Glomerular endothelial cell (primary cell): ENCODE data around the gene TNFAIP3. TPM values are rescaled to one million over a fixed set of nuclear protein-coding genes. Genes with fewer than 3 reads are reported as not detected.

Experiments
- DNase-seq: peaks from one replicate; pipeline ENCODE4 v3.0.0-alpha.2; 2011; ENCODE audit warnings: low read depth, low spot score; ENCODE audit errors: extremely low read depth
- total RNA-seq: library from RNA; depleted of rRNA; stranded (reverse); fragments of >200 nt; gene quantifications from 2 replicates; pipeline ENCODE4 v1.2.3, GENCODE V29; 2015

The TNFAIP3 gene
- total RNA-seq, 1 donor from 2014 or later = 31.2 TPM

DNA sequence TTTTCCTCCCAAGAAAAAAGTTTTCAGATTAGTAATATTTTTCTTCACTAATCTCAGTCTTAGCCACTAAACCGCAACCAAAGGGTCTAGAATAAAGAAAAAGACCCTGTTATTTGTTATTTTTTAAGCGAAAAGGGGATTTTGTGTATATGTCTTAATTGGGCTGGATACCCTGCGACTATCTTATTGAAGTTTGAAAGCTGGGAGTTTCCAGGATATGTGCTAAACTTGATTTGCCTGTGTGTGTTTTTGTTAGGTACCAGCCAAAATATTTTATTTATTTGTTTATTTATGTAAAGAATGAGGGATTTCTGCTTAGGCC, 52.4 kb downstream of the TNFAIP3 start:
- no peak for DNase-seq

DNA sequence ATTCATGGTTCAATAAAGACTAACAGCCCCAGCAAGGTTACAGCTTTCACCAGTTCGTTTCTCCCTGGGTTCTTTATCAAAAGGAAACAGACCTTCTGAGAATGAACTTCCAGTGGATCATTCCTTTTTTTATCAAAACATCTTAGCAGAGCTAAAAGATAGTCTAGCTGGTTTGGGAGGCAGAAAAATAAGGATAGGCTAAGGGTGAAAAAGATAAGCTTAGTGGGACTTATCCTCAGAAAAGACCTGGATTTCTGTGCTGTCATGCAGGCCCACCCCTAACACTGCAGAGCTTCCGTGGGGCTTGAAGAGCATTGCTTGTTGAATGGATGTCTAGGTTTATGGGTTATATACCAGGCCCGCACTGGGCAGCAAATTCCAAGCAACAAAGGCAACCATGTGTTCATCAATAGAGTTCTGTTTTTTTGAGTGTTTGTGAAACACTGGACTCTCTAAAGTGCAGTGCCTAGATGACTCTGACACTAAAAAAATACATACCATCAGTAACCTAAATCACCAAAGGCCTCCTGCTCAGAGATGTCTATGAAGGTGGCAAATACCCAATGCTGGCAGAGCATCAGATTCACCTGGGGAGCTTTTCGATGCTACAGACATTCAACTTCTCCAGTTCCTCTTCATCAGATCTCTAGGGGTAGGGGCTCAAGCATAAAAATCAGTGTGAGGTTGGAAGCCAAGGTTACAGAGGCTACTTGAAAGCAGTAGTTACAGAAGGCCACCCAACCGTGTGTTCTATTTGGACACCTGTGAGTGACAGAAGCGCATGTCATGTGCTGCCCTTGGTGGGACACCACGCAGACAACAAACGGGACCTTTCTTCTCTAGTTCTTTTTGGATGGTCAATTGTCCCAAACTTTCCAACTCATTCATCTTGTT, 53.0 kb downstream of the TNFAIP3 start:
- no peak for DNase-seq

DNA sequence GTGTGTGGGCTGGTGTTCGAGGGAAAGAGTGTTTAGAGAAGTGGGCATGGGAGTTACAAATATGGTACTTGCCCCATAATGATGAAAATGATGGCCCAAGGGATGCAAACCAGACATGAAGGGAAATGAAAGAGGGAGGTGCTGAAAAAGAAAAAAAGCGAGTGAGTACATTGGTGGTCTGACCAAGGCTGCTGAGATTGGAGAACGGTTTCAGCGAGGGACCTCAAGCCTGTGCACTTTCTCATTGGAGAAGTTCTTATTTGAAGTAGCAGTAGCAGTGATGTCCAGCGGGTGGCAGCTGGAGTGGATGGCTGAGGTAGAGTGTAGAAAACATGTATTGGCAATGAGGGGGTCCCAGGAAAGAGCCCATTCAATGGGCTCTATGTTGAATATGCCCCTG, 54.8 kb downstream of the TNFAIP3 start:
- no peak for DNase-seq

DNA sequence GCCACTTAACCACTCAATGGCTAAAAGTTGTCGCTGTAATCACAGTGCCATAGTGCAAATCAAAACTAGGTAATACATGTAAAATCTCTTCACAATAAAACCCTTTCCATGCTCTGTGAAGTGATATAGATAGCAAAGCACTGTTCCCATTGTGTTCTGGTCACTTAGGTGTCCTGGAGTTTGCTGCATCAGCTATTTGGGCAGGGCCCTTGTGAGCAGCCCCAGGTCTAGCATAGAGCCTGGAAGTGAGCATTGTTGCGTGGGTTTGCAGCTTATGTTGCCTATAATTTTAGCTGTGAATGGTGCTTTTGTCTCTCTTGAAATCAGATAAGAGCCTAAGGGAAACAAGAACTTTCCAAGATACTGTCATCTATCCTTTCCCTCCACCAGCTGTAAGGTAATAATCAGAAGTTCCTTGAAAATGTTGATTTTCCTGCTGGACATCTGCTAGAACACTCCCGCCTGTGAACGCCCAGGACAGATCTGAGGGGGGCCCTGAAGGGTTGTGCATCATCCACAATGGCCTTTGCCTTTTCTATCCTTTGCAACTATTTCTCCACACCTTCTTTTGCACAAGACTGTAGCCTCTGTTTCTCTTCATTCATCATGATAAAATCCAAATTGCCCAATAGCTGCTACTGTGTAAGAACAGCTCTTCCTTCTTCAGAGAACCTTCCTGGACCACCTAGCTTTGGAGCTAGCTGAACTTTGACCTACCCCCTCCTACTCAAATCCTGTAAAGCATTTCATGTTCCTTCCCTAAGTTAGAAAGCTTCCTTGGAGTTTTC, 57.0 kb downstream of the TNFAIP3 start:
- DNase-seq = no peak

DNA sequence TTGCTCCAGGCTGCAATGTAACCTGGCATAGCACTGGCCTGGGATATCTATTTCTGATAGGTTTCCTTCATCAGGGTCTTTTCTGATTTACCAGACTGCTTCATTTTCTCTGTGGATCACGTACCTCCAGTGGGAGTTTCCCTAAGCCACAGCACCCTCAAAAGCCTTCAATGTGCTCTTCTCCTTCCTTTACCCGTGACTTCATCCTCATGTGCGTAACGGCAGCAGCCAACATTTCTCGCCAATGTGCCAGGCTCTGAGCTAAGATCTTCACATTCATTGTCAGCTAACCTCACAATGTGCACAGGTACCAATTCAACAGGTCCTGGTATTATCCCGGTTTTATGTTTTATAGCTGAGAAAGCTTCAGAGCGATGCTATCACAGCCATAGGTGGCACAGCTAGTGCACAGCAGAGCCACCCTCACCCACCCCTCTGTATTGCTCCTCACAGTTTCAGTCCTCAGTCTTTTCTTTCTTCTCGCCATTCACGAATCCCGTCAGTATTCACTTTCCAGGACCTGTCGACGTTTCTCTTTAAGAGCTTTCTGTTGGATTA, 58.2 kb downstream of the TNFAIP3 start:
- DNase-seq = no peak

DNA sequence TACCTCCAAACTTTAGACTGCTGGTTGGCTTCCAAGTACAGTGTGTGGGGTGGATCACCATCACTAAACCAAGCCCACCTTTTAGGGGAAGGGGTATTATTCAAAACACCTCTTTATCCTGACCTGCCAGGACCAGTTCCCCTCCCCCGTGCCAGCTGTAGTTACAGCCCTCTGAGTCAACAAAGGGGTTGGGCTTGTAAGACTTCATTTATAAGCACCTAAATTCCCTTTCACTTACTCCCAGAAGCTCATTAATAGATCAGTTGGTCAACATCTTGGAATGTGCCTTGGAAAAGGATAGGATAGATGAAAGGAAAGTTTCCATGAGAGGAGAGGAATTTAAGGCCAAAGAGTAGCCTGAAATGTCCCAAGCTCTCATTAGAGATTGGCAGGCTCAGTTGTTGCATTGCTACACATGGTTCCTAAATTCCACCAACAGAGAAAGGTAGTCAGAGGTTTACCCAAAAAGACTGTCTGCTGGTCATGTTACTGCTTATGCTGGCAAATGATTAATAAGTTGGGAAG, 59.2 kb downstream of the TNFAIP3 start:
- DNase-seq = no peak

DNA sequence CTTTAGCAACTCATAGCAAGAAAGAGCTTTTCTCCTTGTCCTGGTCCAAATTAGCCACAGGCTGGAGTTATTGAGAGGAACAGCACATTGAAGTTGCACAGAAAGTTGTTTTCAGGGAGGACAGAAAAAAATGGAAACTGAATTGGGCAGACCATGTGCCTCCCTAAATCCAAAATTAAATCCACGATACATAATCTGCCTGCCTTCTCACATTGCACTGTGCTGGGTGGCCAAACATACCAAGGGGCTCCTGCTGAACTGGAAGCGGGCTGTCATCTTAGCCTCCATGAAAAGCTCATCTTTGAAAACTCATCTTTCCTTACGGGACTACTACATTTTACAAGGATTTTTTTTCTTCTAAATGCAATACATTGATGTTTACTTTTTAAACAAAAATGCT, 59.9 kb downstream of the TNFAIP3 start:
- no peak for DNase-seq

DNA sequence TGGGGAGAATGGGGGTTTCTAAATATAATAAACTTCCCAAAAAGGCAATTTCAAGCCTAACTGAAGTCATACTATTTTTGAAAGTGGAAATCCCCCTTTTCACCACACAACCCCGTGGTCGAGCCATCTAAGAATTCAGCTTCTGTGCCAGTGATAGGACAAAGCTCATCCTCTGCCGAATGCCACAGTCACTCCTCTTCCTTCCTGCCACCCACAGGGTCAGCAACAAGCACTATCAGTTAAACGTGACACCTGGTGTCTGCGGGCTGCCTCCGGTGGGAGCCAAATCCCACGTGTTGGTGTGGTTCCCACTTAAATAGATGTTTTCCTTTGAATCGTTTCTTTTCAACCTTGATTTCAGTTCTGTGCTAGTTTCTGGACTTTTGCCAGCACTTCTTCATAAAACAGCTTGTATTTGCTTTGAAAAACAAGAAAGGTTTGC, 60.7 kb downstream of the TNFAIP3 start:
- DNase-seq = no peak

DNA sequence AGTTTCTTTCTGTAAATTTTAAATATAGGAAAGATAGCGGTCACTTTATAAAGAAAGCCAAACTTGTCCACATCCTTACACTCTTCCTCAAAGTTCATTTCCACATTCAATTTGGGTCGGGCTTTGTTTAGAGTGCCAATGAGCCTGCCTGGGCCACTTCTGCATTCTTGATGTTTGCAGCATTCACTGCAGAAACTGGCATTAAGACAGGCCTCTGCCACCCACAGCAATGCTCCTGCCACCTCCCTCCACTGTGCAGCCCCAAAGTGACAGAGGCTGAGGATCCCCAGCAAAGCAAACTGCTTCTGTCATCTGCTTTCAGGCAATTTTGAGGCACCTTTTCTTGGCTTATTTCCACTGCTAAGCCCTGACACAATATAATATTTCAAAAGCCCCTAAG, 61.2 kb downstream of the TNFAIP3 start:
- no peak for DNase-seq

DNA sequence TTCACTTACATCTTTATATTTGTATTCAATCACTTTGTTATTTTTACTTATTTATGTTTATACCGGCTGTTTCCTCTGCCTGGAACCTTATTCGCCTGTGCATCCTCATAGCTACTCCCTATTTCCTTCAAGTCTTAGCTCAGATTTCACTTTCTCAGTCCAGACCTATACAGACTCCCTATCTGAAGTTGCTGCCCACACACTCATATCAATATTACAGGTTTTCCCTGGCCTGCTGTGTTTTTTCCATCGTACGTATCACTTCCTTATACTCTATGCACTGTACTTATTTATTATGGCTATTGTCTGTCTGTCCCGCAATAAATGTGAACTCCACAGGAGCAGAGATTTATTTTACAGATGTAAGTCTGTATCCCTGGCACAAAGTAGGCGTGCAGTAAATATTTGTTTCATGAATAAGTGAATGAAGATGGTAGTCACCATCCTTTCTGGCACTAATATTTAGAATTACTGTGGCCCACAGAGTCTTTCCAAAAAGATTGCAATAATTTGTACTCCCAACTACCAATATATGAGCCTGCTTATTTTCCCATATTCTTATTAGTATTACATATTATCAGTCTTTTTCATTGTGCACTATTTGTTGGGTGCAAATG, 64.9 kb downstream of the TNFAIP3 start:
- no peak for DNase-seq

Other genes starting within 250 kb of the TNFAIP3 start
- gene PERP, start 240.2 kb downstream of the TNFAIP3 start, total RNA-seq = 42.8 and 58.1 TPM in 2 replicates